AG09319 (cell line): ENCODE results near the gene FAM43A.

ENCODE experiments used
- DNase-seq: peaks from one replicate; pipeline ENCODE4 v3.0.0-alpha.2; 2010; ENCODE audit warnings: low read depth; ENCODE audit errors: extremely low read depth
- CTCF ChIP-seq: IDR thresholded peaks from 2 replicates; pipeline ENCODE4 v1.5.1; 2011; ENCODE audit warnings: low read depth, mild to moderate bottlenecking, inconsistent platforms, low read length, moderate library complexity

The FAM43A gene

GRCh38 chr3:194675081-194675640 is 10.5 kb upstream of the FAM43A start:
- no peak for TF ChIP-seq CTCF
- DNase-seq, result no peak

GRCh38 chr3:194675680-194676079 is 10.0 kb upstream of the FAM43A start:
- no peak for TF ChIP-seq CTCF
- no peak for DNase-seq

GRCh38 chr3:194676471-194676870 is 9.2 kb upstream of the FAM43A start:
- no peak for DNase-seq
- TF ChIP-seq CTCF, result no peak

GRCh38 chr3:194680888-194681615 is 4.6 kb upstream of the FAM43A start:
- no peak for TF ChIP-seq CTCF
- no peak for DNase-seq

- DNase-seq, result no peak
- no peak for TF ChIP-seq CTCF
Measured at GRCh38 chr3:194682189-194682693, 3.4 kb upstream of the FAM43A start.

- peak; percentile 66 for DNase-seq
- peak; percentile 89 for TF ChIP-seq CTCF
Measured at GRCh38 chr3:194682694-194683310, 2.9 kb upstream of the FAM43A start.

GRCh38 chr3:194683380-194683779 is 2.3 kb upstream of the FAM43A start:
- no peak for TF ChIP-seq CTCF
- DNase-seq, result no peak
